PFSK-1 (cell line): ENCODE data around the gene DIP2C.

Source experiments
- FOXP2 ChIP-seq: optimal IDR thresholded peaks from 2 replicates; pipeline ENCODE3; 2011; ENCODE audit warnings: borderline replicate concordance, control low read depth, inconsistent platforms; ENCODE audit not compliant: insufficient read depth; ENCODE audit errors: extremely low read length, extremely low read depth
- POLR2AphosphoS5 ChIP-seq: IDR thresholded peaks from 2 replicates; pipeline ENCODE4 v1.6.1; 2012; ENCODE audit warnings: low read depth, mild to moderate bottlenecking, control low read depth, low read length, moderate library complexity
- REST ChIP-seq, 2 experiments: IDR thresholded peaks; 2 replicates each; pipeline versions ENCODE4 v1.6.1 to v1.8.0; 2011 to 2012; ENCODE audit warnings: low read depth in 2 of 2, low read length in 2 of 2, control low read depth in 1 of 2, inconsistent platforms in 1 of 2, mild to moderate bottlenecking in 1 of 2, moderate library complexity in 1 of 2; ENCODE audit not compliant: insufficient read depth in 1 of 2
- SIN3A ChIP-seq: IDR thresholded peaks from 2 replicates; pipeline ENCODE4 v1.6.1; 2012; ENCODE audit warnings: mild to moderate bottlenecking, low read length, moderate library complexity, borderline replicate concordance; ENCODE audit not compliant: insufficient read depth
- TAF1 ChIP-seq: IDR thresholded peaks from 2 replicates; pipeline ENCODE4 v1.6.1; 2012; ENCODE audit warnings: low read length, control low read depth, borderline replicate concordance; ENCODE audit not compliant: insufficient read depth

The DIP2C gene

GRCh38 chr10:535051-535450, 154.4 kb downstream of the DIP2C start:
- TF ChIP-seq FOXP2 = no peak

- TF ChIP-seq FOXP2 (no peak), SIN3A (no peak), POLR2AphosphoS5 (no peak), TAF1 (no peak), REST (IDR thresholded peaks at IDR 0.05; ENCODE audit: insufficient read depth in 1 of 2, low read depth in 2 of 2, low read length in 2 of 2) (no peak)
Observed at GRCh38 chr10:534047-534566, 155.4 kb downstream of the DIP2C start.

GRCh38 chr10:533611-534010, 155.9 kb downstream of the DIP2C start:
- TF ChIP-seq TAF1 = no peak
- TF ChIP-seq SIN3A = no peak
- TF ChIP-seq FOXP2 = no peak
- no peak for TF ChIP-seq REST (IDR thresholded peaks at IDR 0.05; ENCODE audit: insufficient read depth in 1 of 2, low read depth in 2 of 2, low read length in 2 of 2)
- TF ChIP-seq POLR2AphosphoS5 = no peak

GRCh38 chr10:533186-533585, 156.3 kb downstream of the DIP2C start:
- no peak for TF ChIP-seq REST (IDR thresholded peaks at IDR 0.05; ENCODE audit: insufficient read depth in 1 of 2, low read depth in 2 of 2, low read length in 2 of 2)
- TF ChIP-seq FOXP2 = no peak
- no peak for TF ChIP-seq POLR2AphosphoS5
- TF ChIP-seq SIN3A = no peak
- no peak for TF ChIP-seq TAF1

GRCh38 chr10:531541-531940, 157.9 kb downstream of the DIP2C start:
- no peak for TF ChIP-seq SIN3A
- TF ChIP-seq REST (IDR thresholded peaks at IDR 0.05; ENCODE audit: insufficient read depth in 1 of 2, low read depth in 2 of 2, low read length in 2 of 2) = no peak
- no peak for TF ChIP-seq FOXP2
- no peak for TF ChIP-seq POLR2AphosphoS5
- TF ChIP-seq TAF1 = no peak
